Activated T-cell treated with anti-CD3 and anti-CD28 coated beads, Interleukin-2, amount 50 U/mL, for 48 hours (primary cell): ENCODE results near the gene LSM6.

Source experiments
- DNase-seq, 2 experiments: peaks; one replicate each; pipeline ENCODE4 v3.0.0-alpha.2; 2020

The LSM6 gene

DNA sequence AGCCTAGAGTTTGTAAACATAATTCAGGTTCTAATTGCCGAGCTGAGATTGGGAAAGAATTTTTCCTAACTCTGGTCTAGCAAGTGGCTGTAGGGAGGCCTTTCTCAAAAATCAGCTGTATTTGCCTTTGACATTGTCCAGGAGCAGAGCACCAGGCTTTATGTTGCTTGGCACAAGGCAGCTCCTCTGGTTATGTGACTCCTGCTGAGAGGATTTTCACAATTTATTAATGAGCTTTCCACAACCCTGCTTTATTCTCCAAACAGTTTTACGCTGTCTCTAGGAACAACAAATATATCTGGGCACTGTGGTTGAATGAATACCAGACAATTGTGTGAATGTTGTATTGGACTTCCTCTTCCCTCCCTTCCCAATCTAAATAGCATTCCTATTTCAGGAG lies 14.9 kb downstream of the LSM6 start:
- no peak for DNase-seq

DNA sequence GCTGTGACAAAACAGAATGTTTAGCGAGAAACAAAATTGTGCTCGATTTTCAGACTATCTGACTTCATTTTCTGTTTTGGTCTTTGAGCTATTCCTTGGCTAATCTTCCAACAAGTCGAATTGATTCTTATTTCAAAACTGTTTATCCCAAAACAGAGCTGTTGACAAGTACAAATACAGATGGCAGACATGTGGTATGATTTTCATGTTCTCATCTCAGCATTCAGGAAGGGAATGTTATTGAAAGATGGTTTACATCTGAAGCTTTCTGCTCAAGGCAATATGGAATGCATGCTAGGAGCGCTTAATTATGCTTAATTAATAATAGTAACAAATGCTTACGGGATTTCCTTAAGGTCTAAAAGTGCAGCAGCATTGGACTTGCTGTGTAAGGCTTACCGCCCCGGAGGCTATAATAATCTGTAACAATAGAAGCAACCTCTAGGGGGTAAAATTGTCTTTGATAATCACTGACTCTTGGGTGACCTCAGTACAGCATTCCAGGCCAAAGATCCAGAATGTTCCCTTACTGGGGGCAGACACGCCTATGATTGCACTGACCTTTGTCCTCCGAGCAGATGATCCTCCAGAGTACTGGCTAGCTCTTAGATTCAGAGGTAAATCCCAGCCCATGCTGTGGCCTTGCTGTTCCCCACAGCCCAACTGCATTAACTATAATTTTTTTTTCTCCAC lies 16.4 kb downstream of the LSM6 start:
- no peak for DNase-seq

DNA sequence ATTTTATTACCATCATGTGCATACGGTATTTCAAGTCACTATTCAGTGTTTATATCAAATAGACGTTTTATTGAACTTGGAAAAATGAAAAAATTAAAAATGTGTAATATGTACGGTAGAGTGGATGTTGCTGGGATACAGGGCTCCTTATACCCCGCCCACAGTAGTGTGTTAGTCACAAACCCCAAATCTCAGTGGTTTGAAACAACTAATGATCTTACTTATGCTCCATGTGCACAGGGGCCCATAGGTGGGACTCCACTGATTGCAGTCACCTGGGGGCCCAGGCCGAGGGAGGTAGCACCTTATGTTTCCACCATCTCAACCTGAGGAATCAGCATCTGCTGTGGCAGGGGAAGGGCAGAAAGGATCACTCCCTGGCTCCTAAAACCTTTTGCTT lies 18.1 kb downstream of the LSM6 start:
- no peak for DNase-seq

DNA sequence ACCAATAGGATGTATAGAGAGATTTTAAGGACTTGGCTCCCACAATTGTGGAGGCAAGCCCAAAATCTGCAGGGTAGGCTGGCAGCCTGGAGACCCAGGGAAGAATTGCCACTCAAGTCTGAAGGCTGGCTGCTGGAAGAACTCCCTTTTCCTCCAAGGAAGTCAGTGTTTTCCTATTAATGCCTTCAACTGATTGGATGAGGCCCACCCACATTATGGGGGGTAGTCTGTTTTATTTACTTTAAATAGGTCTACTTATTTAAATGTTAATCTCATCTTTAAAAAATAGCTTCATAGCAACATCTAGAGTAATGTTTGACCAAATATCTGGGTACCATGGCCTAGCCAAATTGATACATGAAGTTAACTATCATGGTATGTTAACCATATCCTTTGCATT lies 18.7 kb downstream of the LSM6 start:
- no peak for DNase-seq

DNA sequence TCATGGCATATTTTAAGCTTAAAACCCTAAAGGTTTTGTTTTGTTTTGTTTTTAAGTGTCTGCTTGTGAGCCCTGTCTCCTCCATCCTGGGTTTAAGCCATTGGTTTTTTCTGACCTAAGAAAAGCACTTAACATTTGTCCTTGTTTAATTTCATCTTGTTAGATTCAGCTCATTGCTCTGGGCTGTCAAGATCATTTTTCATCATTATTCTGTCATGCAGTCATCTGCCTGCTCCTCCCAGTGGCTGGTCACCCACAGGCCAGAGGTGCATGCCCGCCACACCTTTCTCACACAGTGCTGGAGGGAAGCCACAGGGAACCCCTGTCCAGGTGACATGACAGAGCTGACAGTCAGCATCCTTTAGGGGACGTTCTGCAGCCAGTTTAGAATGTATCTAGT lies 27.1 kb downstream of the LSM6 start:
- DNase-seq, result no peak

DNA sequence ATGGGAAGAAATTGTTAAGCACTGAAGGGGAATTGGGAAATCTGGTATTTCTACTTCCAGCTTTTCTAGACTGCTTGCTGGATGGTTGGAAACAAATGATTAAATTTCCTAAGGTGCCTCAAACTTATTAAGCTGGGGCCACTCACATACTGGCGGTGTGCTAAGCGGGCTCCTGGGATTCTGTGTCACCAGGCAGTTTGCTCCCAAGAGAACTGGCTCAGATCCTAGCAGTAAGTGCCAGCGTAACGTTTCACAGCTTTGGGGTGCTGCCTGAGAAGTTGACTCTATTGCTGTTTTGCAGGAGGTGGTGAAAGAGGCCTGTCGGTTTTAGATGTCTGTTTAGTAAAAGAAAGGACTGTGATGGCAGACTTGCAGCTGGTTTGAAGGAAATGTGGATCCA lies 31.9 kb downstream of the LSM6 start:
- no peak for DNase-seq

DNA sequence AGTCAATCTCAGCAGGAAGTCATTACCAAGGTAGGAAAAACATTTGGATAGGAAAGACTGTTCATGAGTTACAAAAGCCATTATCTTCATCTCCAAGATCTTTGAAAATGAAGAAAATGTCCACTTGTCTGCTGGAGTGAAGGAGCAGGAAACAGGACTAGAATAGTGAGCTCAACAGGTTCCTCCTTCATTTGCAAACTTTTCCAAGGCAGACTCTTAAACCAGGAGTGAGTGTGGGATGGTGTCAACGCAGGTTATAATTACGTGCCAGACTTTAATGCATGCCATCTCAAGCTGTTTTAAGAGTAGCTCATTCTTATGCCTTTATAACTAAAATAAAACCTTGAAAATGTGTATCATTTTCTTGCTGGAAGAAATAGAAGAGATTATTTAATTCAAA lies 35.4 kb downstream of the LSM6 start:
- DNase-seq, result no peak

DNA sequence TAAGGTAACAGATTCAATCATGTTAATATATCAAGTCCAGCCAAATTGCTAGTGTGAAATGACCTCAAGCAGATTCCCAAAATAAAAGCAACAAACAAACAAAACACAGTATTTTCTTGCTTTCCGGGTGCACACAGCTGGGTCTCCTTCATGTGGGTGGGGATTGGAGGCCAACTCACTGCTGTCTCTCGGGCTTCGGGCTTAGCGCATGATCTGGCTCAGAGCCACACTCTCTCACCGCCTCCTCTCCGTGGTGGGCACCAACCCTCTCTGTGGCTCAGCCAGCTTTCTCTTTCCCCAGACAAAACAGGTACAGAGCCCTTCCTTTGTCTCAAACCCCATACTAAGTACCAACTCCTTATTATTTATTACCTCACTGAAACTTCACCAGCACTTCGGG lies 35.9 kb downstream of the LSM6 start:
- no peak for DNase-seq

DNA sequence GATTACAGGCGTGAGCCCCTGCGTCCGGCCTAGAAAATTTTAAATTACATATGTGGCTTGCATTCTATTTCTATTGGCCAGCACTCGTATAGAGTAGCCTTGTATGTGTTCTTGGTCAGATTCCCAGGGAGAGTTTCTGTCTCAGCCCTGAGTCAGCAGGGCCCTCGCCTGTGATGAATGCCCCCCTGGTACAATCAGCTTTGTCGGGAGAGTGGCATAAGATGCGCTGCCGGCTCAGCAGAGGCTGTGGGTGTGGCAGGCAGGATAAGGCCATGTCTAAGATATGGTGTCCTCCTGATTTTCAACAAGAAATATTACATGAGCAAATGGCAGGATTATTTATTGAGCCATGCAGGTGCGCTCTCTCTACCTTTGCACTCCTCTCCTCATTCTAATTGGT lies 37.3 kb downstream of the LSM6 start:
- no peak for DNase-seq

DNA sequence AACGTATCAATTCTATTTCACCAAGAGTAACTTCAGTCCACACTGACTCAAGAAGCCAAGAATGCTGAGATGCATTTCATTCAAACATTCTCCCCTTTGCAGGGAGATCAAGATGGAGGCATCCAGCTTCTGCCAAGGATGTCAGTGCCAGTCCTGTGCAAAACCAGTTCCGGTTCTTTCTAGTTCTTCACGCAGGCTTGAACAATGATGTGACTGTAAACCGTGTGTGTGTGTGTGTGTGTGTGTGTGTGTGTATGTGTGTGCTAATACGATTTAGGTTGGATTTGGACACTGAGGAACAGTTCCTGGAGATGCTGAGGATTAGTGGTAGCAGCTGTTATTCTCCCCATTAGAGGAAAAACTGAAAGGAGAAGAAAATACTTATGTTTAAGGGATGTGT lies 38.7 kb downstream of the LSM6 start, which contains the start of gene REELD1:
REELD1 (plus strand) TSS at position 301 of the 400 bp plus-strand sequence. CDS start 2,415 bp downstream, outside the sequence.
- DNase-seq, result no peak

DNA sequence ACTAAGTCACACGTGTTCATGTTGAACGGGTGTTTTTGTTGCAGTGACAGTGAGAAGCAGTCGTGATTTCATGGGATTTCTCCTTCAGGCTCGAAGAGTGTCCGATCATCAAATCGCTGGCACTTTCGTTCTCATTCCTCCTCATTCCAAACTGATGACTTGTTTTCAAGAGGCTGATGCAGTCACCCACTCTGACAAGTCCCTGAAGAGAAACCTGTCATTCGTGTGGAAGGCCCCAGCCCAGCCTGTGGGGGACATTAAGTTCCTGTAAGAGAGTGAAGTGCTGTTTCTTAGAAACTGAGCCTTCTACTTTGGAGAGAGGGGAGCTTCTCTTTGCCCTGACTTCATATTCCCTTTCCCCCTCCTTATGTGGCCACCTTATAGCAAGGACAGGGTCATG lies 46.8 kb downstream of the LSM6 start:
- no peak for DNase-seq

DNA sequence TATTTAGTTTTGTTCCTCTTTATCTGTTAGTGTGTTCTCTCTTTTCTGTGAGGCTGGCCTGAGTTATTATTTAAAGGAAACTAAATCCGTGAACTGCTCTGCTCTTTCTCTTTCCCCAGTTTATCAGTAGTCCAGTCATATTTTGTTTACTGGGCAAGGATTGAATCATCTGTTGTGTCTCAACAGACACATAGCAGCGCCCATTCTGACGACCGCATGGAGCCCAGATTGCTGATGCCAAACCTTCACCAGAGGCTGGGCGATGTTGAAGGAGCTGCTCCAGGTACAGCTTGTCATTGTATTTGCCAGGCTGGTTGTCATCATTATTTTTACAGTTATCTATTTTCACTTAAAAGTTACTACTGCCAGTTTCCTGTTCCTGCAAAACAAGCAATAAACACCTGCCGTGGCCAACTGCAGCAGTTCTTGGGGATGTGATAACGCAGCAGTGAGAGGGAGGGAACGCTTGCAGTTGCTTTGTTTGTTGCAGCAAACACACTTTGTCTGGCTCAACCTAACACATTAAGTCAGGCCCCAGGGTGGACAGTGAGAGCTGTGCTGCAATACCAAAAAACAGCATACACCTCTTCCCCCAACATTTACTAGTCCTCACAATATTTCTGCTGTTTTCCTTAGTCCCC lies 48.9 kb downstream of the LSM6 start:
- DNase-seq, result no peak

DNA sequence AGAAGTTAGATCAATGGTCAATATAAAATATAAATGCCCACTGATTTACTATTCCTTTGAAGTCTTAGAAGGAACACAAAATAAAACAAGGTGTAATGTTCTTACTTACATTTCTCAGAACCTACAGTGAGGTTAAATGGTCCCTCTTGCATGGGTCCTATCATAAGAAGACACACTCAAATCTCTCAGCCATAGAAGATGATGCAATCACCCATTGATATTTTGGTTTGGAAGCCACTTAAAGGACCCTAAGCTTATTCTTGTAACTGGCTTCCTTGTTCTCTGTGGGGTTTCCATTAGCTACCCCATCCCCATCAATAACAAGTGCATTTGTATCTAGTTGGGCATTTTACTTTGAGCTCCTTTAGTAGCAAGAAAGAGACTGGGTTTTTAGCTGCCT lies 53.9 kb downstream of the LSM6 start:
- no peak for DNase-seq

DNA sequence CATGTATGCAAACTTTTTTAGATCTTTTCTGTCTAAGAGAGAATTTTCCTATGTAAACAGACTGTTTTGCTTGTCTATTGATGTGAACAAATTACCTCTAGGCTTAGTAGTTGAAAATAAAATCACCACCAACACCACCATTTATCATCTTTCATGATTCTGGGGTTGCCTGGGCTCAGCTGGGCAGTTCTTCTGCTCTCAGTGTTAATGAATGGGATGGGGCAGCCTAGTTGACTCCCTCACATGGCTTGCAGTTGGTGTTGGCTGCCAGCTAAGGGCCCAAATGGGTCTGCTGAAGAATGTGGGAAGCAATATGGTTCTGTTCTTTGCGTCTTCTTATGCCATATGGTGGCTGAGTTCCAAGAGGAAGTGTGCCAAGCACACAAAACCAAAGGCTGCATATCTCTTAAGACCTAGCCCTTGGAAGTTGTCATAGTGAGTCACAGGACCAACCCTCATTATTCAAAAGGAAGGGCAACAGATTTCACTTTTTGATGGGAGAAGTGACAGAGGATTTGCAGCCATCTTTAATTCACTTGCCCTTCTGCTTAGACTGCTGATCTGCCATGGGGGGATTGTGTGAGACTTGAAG lies 56.7 kb downstream of the LSM6 start:
- no peak for DNase-seq

DNA sequence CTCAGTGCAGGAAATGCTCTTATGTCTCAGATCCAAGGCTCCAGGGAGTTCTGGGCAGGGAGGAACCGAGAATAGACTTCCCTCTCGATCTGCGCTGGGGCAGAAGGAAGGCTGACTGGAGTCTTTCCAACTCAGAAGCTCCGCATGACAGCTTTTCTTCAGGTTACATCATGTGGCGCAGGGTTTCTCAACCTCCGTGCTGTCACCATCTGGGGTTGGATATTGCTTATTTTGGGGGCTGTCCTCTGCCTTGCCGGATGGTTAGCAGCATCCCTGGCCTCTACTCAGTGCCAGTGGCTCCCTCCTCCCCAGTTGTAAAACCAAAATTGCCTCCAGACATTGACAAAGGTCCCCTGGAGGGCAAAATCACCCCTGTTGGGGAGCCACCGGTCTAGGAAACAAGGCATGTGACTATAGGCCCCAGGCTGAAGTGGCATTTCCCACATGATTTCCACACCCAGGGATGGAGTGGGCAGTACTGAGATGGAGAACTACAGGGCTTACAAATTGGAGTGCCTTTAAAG lies 60.2 kb downstream of the LSM6 start:
- no peak for DNase-seq

DNA sequence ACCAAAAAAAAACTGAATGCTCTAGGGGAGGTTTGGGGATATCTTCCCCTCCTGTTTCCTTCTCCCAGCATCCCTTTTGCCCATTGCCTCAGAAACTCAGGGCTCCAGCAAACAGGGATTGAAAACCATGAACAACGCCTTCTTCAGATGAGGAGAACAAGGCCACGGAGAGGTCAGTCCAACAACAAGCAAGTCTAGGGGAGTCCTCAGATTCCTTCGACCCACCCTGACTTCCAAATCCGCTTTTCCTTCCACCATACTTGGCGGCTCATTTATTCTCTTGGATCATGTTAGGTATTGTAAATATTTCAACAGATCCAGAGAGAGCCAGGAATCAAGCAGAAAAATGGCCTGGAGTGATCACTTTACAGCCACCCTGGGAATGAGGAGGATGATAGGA lies 60.7 kb downstream of the LSM6 start:
- DNase-seq, result no peak

DNA sequence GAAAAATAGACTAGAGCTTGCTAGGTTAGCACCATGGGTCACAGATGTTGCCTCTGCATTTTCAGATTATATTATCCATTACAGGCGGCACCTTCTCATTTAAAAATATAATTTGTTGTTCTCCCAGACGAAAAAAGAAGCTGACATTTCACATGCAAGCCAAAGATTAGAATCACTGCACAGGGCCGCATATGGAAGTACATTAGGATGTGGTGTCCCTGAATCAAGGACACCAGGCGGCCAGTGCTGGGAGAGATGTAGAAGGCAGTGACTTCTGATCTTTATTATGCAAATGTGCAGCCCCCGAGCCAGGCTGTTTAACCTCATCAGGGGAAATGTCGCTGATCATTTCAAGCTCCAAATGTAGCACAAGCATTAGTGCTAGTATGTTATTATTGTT lies 61.6 kb downstream of the LSM6 start:
- DNase-seq, result no peak

DNA sequence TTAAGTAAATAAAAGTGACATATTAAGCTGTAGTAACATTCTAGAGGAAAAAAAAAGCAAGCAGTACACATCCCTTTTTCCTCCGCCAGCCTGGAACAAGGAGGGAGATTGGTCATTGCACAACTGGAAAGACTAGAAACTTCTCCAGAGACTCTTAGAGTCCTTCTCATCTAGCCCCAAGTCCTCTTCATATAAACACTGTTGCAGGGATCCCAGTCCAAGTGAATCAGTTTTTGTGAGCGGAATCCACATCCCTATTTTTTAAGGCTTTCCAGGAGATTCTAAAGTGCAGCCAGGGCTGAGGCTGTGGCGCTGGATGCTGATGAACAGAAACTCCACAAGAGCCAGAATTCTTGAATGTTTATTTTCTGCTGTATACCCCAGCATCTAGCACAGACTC lies 62.6 kb downstream of the LSM6 start:
- DNase-seq, result no peak
